Glutamatergic neuron (in vitro differentiated cells): ENCODE measurements around the gene CARD16. TPM values are rescaled to one million over a fixed set of nuclear protein-coding genes. Genes with fewer than 3 reads are reported as not detected.

Experiments
- DNase-seq: peaks from one replicate; pipeline ENCODE4 v3.0.0; 2022
- H3K27ac Mint-ChIP-seq: one replicate; pipeline ENCODE4 v1.8.0; 2020; ENCODE audit warnings: mild to moderate bottlenecking, mixed read lengths, inconsistent platforms; ENCODE audit not compliant: unreplicated experiment
- H3K27me3 Mint-ChIP-seq: one replicate; pipeline ENCODE4 v1.8.0; 2020; ENCODE audit warnings: mild to moderate bottlenecking, moderate library complexity, mixed read lengths, inconsistent platforms; ENCODE audit not compliant: unreplicated experiment
- H3K36me3 Mint-ChIP-seq: one replicate; pipeline ENCODE4 v1.8.0; 2020; ENCODE audit warnings: mild to moderate bottlenecking, mixed read lengths, inconsistent platforms; ENCODE audit not compliant: unreplicated experiment
- H3K4me1 Mint-ChIP-seq: one replicate; pipeline ENCODE4 v1.8.0; 2020; ENCODE audit warnings: mild to moderate bottlenecking, low read depth, mixed read lengths, inconsistent platforms; ENCODE audit not compliant: unreplicated experiment
- H3K4me3 Mint-ChIP-seq: one replicate; pipeline ENCODE4 v1.8.0; 2020; ENCODE audit warnings: mild to moderate bottlenecking, mixed read lengths, inconsistent platforms; ENCODE audit not compliant: unreplicated experiment
- H3K9me3 Mint-ChIP-seq: one replicate; pipeline ENCODE4 v1.8.0; 2020; ENCODE audit warnings: mild to moderate bottlenecking, moderate library complexity, mixed read lengths, inconsistent platforms; ENCODE audit not compliant: unreplicated experiment
- CTCF ChIP-seq: fragments of 200-600 bp; sonication (generic); IDR thresholded peaks from one replicate; pipeline ENCODE4 v1.5.0; 2021; ENCODE audit not compliant: partially characterized antibody, unreplicated experiment
- total RNA-seq: library from RNA; stranded (reverse); fragmentation: NEBNext Ultra II Directional; extraction: Animal tissue kit (Norgen Biotek cat#: 25700); gene quantifications from one replicate; pipeline ENCODE4 v1.2.1, GENCODE V29; 2021; ENCODE audit not compliant: unreplicated experiment

Gene CARD16
- total RNA-seq, 1 donor from 2014 or later: not detected

GRCh38 chr11:105057432-105057831, 12.3 kb upstream of the CARD16 start:
- no peak for TF ChIP-seq CTCF
- Mint-ChIP-seq H3K4me1 (no peaks in the 10 kb centered on the region), H3K36me3 (no peaks in the 10 kb centered on the region), H3K27ac (no peak overlapping the region), H3K4me3 (no peak overlapping the region), H3K27me3 (no peaks in the 10 kb centered on the region), H3K9me3 (no peaks in the 10 kb centered on the region)
- DNase-seq: no peak

- H3K4me3 Mint-ChIP-seq: no peak overlapping the region
- H3K27ac Mint-ChIP-seq: no peak overlapping the region
- H3K36me3 Mint-ChIP-seq: no peaks in the 10 kb centered on the region
Measured at GRCh38 chr11:105056446-105056845, 11.3 kb upstream of the CARD16 start.

GRCh38 chr11:105054723-105055493, 9.8 kb upstream of the CARD16 start:
- H3K27ac Mint-ChIP-seq: no peak overlapping the region
- H3K9me3 Mint-ChIP-seq: no peaks in the 10 kb centered on the region
- no peaks in the 10 kb centered on the region for H3K36me3 Mint-ChIP-seq
- no peaks in the 10 kb centered on the region for H3K4me1 Mint-ChIP-seq
- no peak for TF ChIP-seq CTCF
- DNase-seq: no peak
- no peak overlapping the region for H3K4me3 Mint-ChIP-seq
- H3K27me3 Mint-ChIP-seq: no peaks in the 10 kb centered on the region

More at GRCh38 chr11:105056446-105056845, 11.3 kb upstream of the CARD16 start:
- H3K27me3 Mint-ChIP-seq: no peaks in the 10 kb centered on the region
- no peaks in the 10 kb centered on the region for H3K4me1 Mint-ChIP-seq
- TF ChIP-seq CTCF: no peak
- H3K9me3 Mint-ChIP-seq: no peaks in the 10 kb centered on the region
- no peak for DNase-seq

GRCh38 chr11:105052487-105052886, 7.4 kb upstream of the CARD16 start:
- Mint-ChIP-seq H3K4me1 (no peaks in the 10 kb centered on the region), H3K36me3 (no peaks in the 10 kb centered on the region), H3K27me3 (no peaks in the 10 kb centered on the region), H3K9me3 (no peaks in the 10 kb centered on the region), H3K27ac (no peak overlapping the region), H3K4me3 (no peak overlapping the region)
- DNase-seq: no peak
- no peak for TF ChIP-seq CTCF

GRCh38 chr11:105051559-105051958, 6.4 kb upstream of the CARD16 start:
- Mint-ChIP-seq H3K36me3 (no peaks in the 10 kb centered on the region), H3K27ac (no peak overlapping the region), H3K9me3 (no peaks in the 10 kb centered on the region), H3K27me3 (no peaks in the 10 kb centered on the region), H3K4me1 (no peaks in the 10 kb centered on the region), H3K4me3 (no peak overlapping the region)
- no peak for DNase-seq
- TF ChIP-seq CTCF: no peak
